ENCODE results near the gene COMMD1.

Gene COMMD1

GRCh38 chr2:62184512-62185230 is 279.2 kb downstream of the COMMD1 start:
- no peak for DNase-seq

Measured in HCEC 1CT (cell line).